ENCODE measurements around the gene RAB31. TPM values are rescaled to one million over a fixed set of nuclear protein-coding genes. Genes with fewer than 3 reads are reported as not detected.

The RAB31 gene
- polyA plus RNA-seq, 1 donor (not counting 4 experiments of a cell fraction or from before 2014, with no cell fraction given) = 47.0 TPM

GRCh38 chr18:9741793-9742523, 33.9 kb downstream of the RAB31 start:
- peaks cover 46% of the 10 kb centered on the region for H3K4me1 ChIP-seq (ENCODE audit: control insufficient read depth, extremely low read depth, insufficient read depth, low read length)
- dilution Hi-C loops (cut with MboI; ENCODE audit: extremely low pct_ligation_motif_present, low sequenced_read_pairs) = no loop called here
- no peaks in the 10 kb centered on the region for H3K27me3 ChIP-seq (ENCODE audit: control insufficient read depth, extremely low read depth, insufficient read depth, low read length)
- H3K9me3 ChIP-seq (ENCODE audit: control insufficient read depth, low read depth, low read length) = no peaks in the 10 kb centered on the region
- no peaks in the 10 kb centered on the region for H3K36me3 ChIP-seq (ENCODE audit: control insufficient read depth in 2 of 2, extremely low read depth in 1 of 2, insufficient read depth in 2 of 2, low read length in 2 of 2)
- TF ChIP-seq EZH2 (IDR thresholded peaks at IDR 0.05; ENCODE audit: low read length) (no peak), CTCF (optimal IDR thresholded peaks at IDR 0.05 in 1 of 3, IDR thresholded peaks at IDR 0.05 in 1 of 3, conservative IDR thresholded peaks at IDR 0.05 in 1 of 3; ENCODE audit: extremely low read depth in 1 of 3, insufficient read depth in 2 of 3, low read length in 3 of 3) (no peak)
- no peak overlapping the region for H3K27ac ChIP-seq (ENCODE audit: control insufficient read depth, insufficient read depth, low read length)
- no peak overlapping the region for H2AFZ ChIP-seq (ENCODE audit: control insufficient read depth, low read length)
- H4K20me1 ChIP-seq (ENCODE audit: control insufficient read depth, extremely low read depth, insufficient read depth, low read length) = no peaks in the 10 kb centered on the region
- DNase-seq (ENCODE audit: low read depth, low spot score) (no peak), FAIRE-seq (no peak)
- no peak overlapping the region for H3K4me2 ChIP-seq (ENCODE audit: control insufficient read depth, extremely low read depth, insufficient read depth, low read depth, low read length)
- no peak overlapping the region for H3K9ac ChIP-seq (ENCODE audit: control insufficient read depth, extremely low read depth, insufficient read depth, low read length)
- H3K79me2 ChIP-seq (ENCODE audit: control insufficient read depth, insufficient read depth, low read length) = peaks cover 23% of the 10 kb centered on the region
- H3K9me1 ChIP-seq (ENCODE audit: control insufficient read depth, extremely low read depth, insufficient read depth, low read length) = no peaks in the 10 kb centered on the region
- H3K4me3 ChIP-seq (ENCODE audit: control insufficient read depth in 2 of 3, extremely low read depth in 1 of 3, insufficient read depth in 2 of 3, low read depth in 1 of 3, low read length in 3 of 3) = no peak overlapping the region

GRCh38 chr18:9742524-9743131, 34.5 kb downstream of the RAB31 start:
- no peaks in the 10 kb centered on the region for H3K9me1 ChIP-seq (ENCODE audit: control insufficient read depth, extremely low read depth, insufficient read depth, low read length)
- H3K36me3 ChIP-seq (ENCODE audit: control insufficient read depth in 2 of 2, extremely low read depth in 1 of 2, insufficient read depth in 2 of 2, low read length in 2 of 2) = no peaks in the 10 kb centered on the region
- peaks cover 22% of the 10 kb centered on the region for H3K79me2 ChIP-seq (ENCODE audit: control insufficient read depth, insufficient read depth, low read length)
- no peaks in the 10 kb centered on the region for H3K9me3 ChIP-seq (ENCODE audit: control insufficient read depth, low read depth, low read length)
- DNase-seq (ENCODE audit: low read depth, low spot score) (no peak), FAIRE-seq (no peak)
- peak overlapping the region; percentile 87 for H3K27ac ChIP-seq (ENCODE audit: control insufficient read depth, insufficient read depth, low read length)
- H3K4me2 ChIP-seq (ENCODE audit: control insufficient read depth, extremely low read depth, insufficient read depth, low read depth, low read length) = peak overlapping the region; percentile 77
- H3K4me1 ChIP-seq (ENCODE audit: control insufficient read depth, extremely low read depth, insufficient read depth, low read length) = peaks cover 40% of the 10 kb centered on the region
- H4K20me1 ChIP-seq (ENCODE audit: control insufficient read depth, extremely low read depth, insufficient read depth, low read length) = no peaks in the 10 kb centered on the region
- dilution Hi-C loops (cut with MboI; ENCODE audit: extremely low pct_ligation_motif_present, low sequenced_read_pairs) = no loop called here
- H3K4me3 ChIP-seq (ENCODE audit: control insufficient read depth in 2 of 3, extremely low read depth in 1 of 3, insufficient read depth in 2 of 3, low read depth in 1 of 3, low read length in 3 of 3) = peak overlapping the region in 1 of 3 experiments; percentile 13
- TF ChIP-seq EZH2 (IDR thresholded peaks at IDR 0.05; ENCODE audit: low read length) (no peak), CTCF (optimal IDR thresholded peaks at IDR 0.05 in 1 of 3, IDR thresholded peaks at IDR 0.05 in 1 of 3, conservative IDR thresholded peaks at IDR 0.05 in 1 of 3; ENCODE audit: extremely low read depth in 1 of 3, insufficient read depth in 2 of 3, low read length in 3 of 3) (no peak)
- H3K27me3 ChIP-seq (ENCODE audit: control insufficient read depth, extremely low read depth, insufficient read depth, low read length) = no peaks in the 10 kb centered on the region
- peak overlapping the region; percentile 29 for H3K9ac ChIP-seq (ENCODE audit: control insufficient read depth, extremely low read depth, insufficient read depth, low read length)
- no peak overlapping the region for H2AFZ ChIP-seq (ENCODE audit: control insufficient read depth, low read length)

Measured in keratinocyte (primary cell).